Central memory CD4-positive, alpha-beta T cell (primary cell): Measurements from ENCODE around the gene PTPN7.

Source experiments
- DNase-seq: peaks from one replicate; pipeline ENCODE4 v3.0.0; 2022

The PTPN7 gene

DNA sequence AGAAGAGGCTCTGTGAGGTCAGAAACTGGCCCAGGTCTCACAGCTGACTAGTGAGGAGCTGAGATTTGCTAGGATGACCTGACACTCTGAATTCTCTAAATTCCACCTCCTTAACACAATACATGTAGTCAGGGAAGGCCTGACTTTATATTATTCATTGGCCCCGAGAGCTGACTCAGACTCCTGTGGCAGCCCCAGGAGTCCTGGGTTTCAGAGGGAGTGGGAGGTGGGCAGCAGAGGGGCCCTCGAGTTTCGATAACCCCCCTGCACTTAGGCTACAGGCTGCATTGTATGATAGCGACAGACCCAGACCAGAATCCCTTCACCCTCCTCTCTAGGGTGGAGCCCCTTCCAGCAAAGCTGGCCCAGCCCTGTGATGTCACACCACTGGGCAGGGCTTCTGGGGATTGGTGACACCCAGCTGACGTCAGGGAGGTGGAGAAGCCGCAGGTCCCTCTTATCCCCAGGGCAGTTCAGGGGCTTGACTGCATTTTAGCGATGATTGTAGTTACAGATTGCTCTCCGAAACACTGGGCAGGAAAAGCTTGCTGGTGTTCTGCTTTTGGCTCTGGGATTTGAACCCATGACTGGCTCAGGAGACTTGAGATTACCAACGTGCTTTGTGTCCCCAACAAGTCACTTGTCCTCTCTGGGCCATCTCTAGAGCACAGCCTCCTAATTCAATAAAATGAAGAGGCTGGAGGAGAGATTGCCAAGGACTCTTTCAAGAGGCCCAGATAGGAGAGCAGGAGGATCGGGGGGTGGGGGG is 54.6 kb downstream of the PTPN7 start:
- DNase-seq, result no peak

DNA sequence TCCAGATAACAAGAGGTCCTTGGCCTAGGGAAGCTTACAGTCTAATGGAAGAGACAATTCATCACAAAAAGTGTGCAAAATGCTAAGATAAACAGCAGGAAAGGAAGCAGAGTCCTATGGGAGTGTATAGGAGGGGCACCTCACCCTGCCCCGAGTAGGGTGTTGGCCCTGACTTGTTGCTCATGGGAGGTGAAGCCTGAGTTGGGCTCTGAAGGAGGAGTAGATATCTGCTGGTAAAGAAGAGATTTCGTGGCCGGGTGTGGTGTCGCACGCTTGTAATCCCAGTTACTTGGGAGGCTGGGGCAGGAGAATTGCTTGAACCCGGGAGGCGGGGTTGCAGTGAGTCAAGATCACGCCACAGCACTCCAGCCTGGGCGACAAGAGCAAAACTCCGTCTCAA is 56.3 kb downstream of the PTPN7 start:
- DNase-seq, result no peak

DNA sequence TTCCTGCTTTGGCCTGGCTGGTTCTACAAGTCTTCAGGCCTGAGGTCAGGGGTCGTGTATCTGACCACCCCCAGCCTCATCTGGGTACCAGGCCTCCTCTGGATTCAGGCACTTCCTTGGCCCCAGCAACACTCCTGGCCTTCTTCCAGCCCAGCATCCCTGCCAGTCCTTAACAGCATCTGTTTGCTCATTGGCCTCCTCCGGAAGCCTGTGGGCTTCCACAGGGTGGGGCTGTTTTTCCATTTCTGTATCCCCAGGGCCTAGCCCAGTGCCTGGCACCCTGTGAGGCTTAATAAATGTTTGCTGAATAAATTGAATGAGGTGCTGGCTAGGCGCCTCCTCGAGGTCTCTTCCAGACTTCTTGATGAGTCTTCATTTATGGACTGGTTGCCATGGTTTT is 59.2 kb downstream of the PTPN7 start:
- DNase-seq, result no peak
